Measurements from ENCODE around the gene PBOV1.

PBOV1 gene

DNA sequence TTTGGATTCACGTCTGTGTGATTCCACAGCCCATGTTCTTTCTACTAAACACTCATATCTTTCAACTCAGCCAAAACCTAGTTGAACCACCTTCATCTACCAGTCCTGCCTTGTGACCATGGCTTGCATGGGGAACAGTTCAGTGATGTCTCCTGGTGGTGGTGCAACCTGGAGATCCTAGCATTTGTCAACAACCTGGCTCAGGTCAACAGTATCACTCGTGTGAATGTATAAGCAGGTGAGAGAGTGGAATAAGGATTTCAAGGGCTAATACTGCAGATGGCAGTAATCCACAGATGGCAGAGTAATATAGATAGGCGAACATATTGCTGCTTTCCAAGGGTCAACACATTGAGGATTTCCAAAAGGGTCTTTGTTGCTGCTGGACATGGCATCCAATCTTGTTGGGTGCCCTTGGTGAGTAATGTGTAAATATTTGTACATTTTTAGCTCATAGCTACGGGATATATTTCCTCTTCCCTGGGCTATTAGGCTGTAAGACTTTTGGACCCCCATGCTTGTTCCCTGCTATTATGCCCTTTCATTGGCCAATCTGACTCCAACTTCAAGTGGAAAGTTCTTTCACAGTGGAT, 13.4 kb downstream of the PBOV1 start:
- TF ChIP-seq, protein P1, sequence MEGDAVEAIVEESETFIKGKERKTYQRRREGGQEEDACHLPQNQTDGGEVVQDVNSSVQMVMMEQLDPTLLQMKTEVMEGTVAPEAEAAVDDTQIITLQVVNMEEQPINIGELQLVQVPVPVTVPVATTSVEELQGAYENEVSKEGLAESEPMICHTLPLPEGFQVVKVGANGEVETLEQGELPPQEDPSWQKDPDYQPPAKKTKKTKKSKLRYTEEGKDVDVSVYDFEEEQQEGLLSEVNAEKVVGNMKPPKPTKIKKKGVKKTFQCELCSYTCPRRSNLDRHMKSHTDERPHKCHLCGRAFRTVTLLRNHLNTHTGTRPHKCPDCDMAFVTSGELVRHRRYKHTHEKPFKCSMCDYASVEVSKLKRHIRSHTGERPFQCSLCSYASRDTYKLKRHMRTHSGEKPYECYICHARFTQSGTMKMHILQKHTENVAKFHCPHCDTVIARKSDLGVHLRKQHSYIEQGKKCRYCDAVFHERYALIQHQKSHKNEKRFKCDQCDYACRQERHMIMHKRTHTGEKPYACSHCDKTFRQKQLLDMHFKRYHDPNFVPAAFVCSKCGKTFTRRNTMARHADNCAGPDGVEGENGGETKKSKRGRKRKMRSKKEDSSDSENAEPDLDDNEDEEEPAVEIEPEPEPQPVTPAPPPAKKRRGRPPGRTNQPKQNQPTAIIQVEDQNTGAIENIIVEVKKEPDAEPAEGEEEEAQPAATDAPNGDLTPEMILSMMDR (IDR thresholded peaks at IDR 0.05; ENCODE audit: control extremely low read depth, extremely low read depth, low read depth, missing control alignments), result no peak
- ChIA-PET CTCF (interaction anchor here (1.7 to 2.5 kb wide), 2 partner anchors 21 to 83 kb away, joined by 3 to 8 read pairs; no protein-coding TSS in a partner anchor), POLR2A (no interaction called here)
- DNase-seq (ENCODE audit: extremely low spot score), result no peak

GRCh38 chr6:138204303-138204702, 14.0 kb downstream of the PBOV1 start:
- ChIA-PET CTCF (interaction anchor here (1.7 to 2.5 kb wide), 2 partner anchors 20 to 83 kb away, joined by 3 to 8 read pairs; no protein-coding TSS in a partner anchor), POLR2A (no interaction called here)

GRCh38 chr6:138203315-138203714, 15.0 kb downstream of the PBOV1 start:
- ChIA-PET POLR2A (no interaction called here), CTCF (interaction anchor here (1.7 kb wide), 1 partner anchor 84 kb away, joined by 3 read pairs; no protein-coding TSS in a partner anchor)
- TF ChIP-seq, protein P1 (IDR thresholded peaks at IDR 0.05; ENCODE audit: control extremely low read depth, extremely low read depth, low read depth, missing control alignments), result no peak
- no peak for DNase-seq (ENCODE audit: extremely low spot score)

More at GRCh38 chr6:138204303-138204702, 14.0 kb downstream of the PBOV1 start:
- DNase-seq (ENCODE audit: extremely low spot score), result no peak
- TF ChIP-seq, protein P1 (IDR thresholded peaks at IDR 0.05; ENCODE audit: control extremely low read depth, extremely low read depth, low read depth, missing control alignments), result no peak

DNA sequence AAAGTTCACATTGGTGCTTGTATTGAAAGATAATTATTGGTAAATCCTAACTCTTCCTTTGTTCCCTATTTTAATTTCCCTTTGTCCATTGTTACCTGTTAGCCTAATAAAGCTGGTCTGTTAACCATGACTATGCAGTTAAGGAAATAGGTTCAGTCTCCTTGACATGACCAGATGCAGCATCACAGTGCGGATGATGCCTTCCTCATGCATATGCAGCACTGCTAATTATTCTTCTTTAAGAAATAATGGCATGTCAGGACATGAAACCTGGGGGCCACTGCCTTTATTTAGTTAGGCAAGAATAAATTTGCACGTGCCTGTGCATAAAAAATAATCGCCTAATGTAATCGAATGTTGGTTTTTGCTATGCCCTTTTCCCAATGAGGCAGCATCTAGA, 16.5 kb downstream of the PBOV1 start:
- ChIA-PET POLR2A (no interaction called here), CTCF (no interaction called here)
- TF ChIP-seq, protein P1 (IDR thresholded peaks at IDR 0.05; ENCODE audit: control extremely low read depth, extremely low read depth, low read depth, missing control alignments), result no peak
- DNase-seq (ENCODE audit: extremely low spot score), result no peak

GRCh38 chr6:138198430-138199091, 19.7 kb downstream of the PBOV1 start:
- POLR2A ChIA-PET, result no interaction called here
- TF ChIP-seq, protein P1 (IDR thresholded peaks at IDR 0.05; ENCODE audit: control extremely low read depth, extremely low read depth, low read depth, missing control alignments), result no peak
- DNase-seq (ENCODE audit: extremely low spot score), result no peak
- CTCF ChIA-PET, result interaction anchor here (1.3 kb wide), 1 partner anchor 12 kb away, joined by 3 read pairs; no protein-coding TSS in a partner anchor

DNA sequence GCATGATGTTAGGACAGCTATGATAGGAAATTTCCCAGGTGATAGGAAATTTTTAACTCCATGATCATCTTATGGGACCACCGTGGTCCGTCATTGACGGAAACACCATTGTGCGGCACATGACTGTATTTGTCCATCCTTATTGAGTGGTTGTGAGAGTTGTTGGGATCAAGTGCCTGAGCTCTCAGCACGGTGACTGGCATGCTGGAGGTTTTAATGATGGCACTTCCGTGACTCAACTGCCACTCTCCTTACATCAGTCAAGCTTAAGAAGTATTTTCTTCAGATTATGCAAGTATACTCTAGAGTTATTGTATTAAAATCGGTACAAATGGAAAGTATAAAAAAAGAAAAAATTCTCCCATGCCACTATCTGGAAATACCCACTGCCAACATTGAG, 20.7 kb downstream of the PBOV1 start:
- TF ChIP-seq, protein P1 (IDR thresholded peaks at IDR 0.05; ENCODE audit: control extremely low read depth, extremely low read depth, low read depth, missing control alignments), result no peak
- CTCF ChIA-PET, result interaction anchor here (1.3 to 2.0 kb wide), 2 partner anchors 11 to 13 kb away, joined by 3 to 5 read pairs; no protein-coding TSS in a partner anchor
- DNase-seq (ENCODE audit: extremely low spot score), result no peak
- POLR2A ChIA-PET, result no interaction called here
